BE2C (cell line): Measurements from ENCODE around the gene PITHD1.

ENCODE experiments used
- DNase-seq: peaks from one replicate; pipeline ENCODE4 v3.0.0-alpha.2; 2020
- H3K27me3 ChIP-seq: fragments of 250-450 bp; sonication (Bioruptor Pico); 2 replicates; pipeline ENCODE4 v1.5.1; 2020; ENCODE audit warnings: mild to moderate bottlenecking
- H3K36me3 ChIP-seq: fragments of 250-450 bp; sonication (Bioruptor Pico); 2 replicates; pipeline ENCODE4 v1.5.1; 2020; ENCODE audit warnings: mild to moderate bottlenecking
- H3K4me1 ChIP-seq: fragments of 250-450 bp; sonication (Bioruptor Pico); 2 replicates; pipeline ENCODE4 v1.5.1; 2020
- H3K4me3 ChIP-seq: 2 replicates; pipeline ENCODE4 v1.5.1; 2011; ENCODE audit warnings: low read depth, low read length
- H3K9me3 ChIP-seq: fragments of 250-450 bp; sonication (Bioruptor Pico); 2 replicates; pipeline ENCODE4 v1.5.1; 2020
- CTCF ChIP-seq: IDR thresholded peaks from 2 replicates; pipeline ENCODE4 v1.5.1; 2012; ENCODE audit warnings: mild to moderate bottlenecking, low read depth, low read length

The PITHD1 gene

DNA sequence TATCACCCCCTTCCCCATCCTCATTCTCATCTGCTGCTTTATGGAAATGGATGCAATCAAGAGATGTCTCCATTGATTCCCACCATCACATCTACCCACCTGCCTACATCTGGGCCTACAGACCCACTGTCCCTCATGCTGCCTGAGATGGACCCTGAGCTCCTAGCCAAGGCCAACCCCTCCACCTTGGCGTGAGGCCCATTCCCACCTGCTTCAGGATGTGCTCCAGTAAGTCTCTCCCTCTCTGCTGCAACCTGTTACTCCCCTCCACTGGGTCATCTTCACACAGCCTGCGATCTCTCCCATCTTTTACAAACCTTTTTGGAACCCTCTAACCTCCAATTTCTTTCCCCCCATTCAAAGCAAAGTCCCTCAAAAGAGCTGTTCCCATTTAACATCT, 26.8 kb downstream of the PITHD1 start:
- Histone ChIP-seq H3K4me1 (no peaks in the 10 kb centered on the region), H3K27me3 (no peaks in the 10 kb centered on the region), H3K9me3 (no peaks in the 10 kb centered on the region), H3K4me3 (no peak overlapping the region), H3K36me3 (no peaks in the 10 kb centered on the region)
- no peak for DNase-seq
- TF ChIP-seq CTCF = no peak

GRCh38 chr1:23806280-23806679, 28.1 kb downstream of the PITHD1 start:
- Histone ChIP-seq H3K27me3 (no peaks in the 10 kb centered on the region), H3K4me1 (no peaks in the 10 kb centered on the region), H3K4me3 (no peak overlapping the region), H3K9me3 (no peaks in the 10 kb centered on the region), H3K36me3 (no peaks in the 10 kb centered on the region)
- no peak for DNase-seq
- TF ChIP-seq CTCF = no peak

DNA sequence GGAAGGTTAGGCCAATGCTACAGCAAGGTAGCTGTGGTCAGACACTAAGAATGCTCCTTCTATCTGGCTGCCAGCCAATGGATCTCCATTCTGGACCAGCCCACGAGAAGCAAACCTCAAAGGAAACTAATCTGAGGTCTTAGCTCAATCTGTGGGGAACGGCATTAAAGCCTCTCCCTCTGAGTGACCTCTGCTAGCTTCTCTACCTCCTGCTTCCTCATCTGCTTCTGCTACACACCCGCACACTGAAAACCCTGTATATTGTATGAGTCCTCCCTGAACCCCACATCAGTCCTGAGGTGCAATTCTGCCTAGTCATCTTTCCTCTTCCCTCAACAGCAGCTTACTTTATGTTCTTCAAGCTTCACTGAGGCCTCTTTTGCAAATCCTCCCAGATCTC, 29.2 kb downstream of the PITHD1 start:
- no peak for DNase-seq

DNA sequence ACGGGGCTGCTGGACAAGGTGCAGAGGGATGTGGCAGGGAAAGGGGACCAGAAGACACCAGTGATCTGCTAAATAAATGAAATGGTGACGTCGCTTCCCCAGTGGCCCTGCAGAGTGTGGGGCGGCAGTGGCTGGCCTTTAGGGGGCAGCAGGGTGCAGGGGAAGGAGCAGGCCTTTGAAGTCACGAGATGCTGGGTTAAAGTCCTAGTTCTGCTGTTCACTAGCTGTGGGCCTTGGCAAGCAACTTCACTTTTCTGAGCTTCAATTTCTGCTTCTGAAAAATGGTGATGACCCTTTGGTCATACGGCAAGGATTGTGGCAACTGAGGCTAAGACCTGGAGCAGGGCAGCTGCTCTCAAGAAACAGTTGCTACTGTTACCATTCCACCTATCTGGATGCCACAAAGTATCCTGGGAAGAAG, 31.5 kb downstream of the PITHD1 start:
- peak; percentile 76 for DNase-seq
- H3K4me3 ChIP-seq = no peak overlapping the region
- no peaks in the 10 kb centered on the region for H3K36me3 ChIP-seq
- H3K9me3 ChIP-seq = no peaks in the 10 kb centered on the region
- H3K4me1 ChIP-seq = no peaks in the 10 kb centered on the region
- no peaks in the 10 kb centered on the region for H3K27me3 ChIP-seq
- peak; percentile 77 for TF ChIP-seq CTCF

More for the DNA sequence above, 29.2 kb downstream of the PITHD1 start:
- no peak for TF ChIP-seq CTCF
- Histone ChIP-seq H3K27me3 (no peaks in the 10 kb centered on the region), H3K4me1 (no peaks in the 10 kb centered on the region), H3K36me3 (no peaks in the 10 kb centered on the region), H3K9me3 (no peaks in the 10 kb centered on the region), H3K4me3 (no peak overlapping the region)

DNA sequence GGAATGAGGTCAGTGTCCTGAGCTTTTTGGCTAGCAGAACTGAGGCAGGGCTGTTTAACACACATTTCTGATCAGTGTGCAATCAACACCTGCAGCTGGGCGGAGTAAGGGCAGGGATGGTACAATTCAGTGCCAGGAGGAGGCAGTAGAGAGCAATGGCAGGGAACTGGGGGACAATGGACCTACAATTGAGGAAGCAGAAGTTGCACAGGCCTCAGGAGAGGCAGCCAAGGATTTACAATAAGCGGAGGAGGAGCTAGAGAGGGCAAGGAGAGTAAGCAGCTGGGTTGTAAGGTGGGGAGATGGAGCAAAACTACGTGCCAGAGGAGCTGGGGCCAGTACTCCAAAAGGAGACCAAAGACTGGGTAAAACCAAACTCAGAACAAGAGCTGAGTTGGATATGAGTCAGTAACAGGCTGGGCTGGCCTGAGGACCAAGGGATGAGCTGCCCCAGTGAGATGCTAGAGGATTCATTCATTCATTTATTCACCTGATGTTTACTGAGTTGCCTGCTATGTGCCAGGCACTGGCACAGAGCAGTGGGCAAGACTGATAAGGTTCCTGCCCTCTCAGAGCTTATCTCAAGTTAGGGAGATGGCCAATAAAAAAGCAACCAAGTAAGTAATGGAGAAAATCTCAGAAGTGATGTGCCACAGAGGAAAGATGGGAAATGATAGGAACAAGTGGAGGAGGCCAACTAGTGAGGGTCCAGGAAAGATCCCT, 32.8 kb downstream of the PITHD1 start:
- Histone ChIP-seq H3K27me3 (no peaks in the 10 kb centered on the region), H3K36me3 (no peaks in the 10 kb centered on the region), H3K9me3 (no peaks in the 10 kb centered on the region), H3K4me1 (no peaks in the 10 kb centered on the region), H3K4me3 (no peak overlapping the region)
- TF ChIP-seq CTCF = peak; percentile 56
- DNase-seq = no peak

- no peak for DNase-seq
- no peak overlapping the region for H3K4me3 ChIP-seq
- no peak for TF ChIP-seq CTCF
- no peaks in the 10 kb centered on the region for H3K9me3 ChIP-seq
- H3K36me3 ChIP-seq = no peaks in the 10 kb centered on the region
- H3K27me3 ChIP-seq = no peaks in the 10 kb centered on the region
- H3K4me1 ChIP-seq = no peaks in the 10 kb centered on the region
Observed at GRCh38 chr1:23814016-23814415, 35.8 kb downstream of the PITHD1 start.
